ENCODE measurements around the gene PTPRN2. TPM values are rescaled to one million over a fixed set of nuclear protein-coding genes. Genes with fewer than 3 reads are reported as not detected.
A peak's percentile ranks its signal among the peaks of the same experiment; 100 is the strongest.

The PTPRN2 gene
- total and polyA plus RNA-seq, 2 of the 13 experiments (the other 11 are each of a cell fraction or from before 2014, with no cell fraction given): 2.5 to 24.2 TPM

DNA sequence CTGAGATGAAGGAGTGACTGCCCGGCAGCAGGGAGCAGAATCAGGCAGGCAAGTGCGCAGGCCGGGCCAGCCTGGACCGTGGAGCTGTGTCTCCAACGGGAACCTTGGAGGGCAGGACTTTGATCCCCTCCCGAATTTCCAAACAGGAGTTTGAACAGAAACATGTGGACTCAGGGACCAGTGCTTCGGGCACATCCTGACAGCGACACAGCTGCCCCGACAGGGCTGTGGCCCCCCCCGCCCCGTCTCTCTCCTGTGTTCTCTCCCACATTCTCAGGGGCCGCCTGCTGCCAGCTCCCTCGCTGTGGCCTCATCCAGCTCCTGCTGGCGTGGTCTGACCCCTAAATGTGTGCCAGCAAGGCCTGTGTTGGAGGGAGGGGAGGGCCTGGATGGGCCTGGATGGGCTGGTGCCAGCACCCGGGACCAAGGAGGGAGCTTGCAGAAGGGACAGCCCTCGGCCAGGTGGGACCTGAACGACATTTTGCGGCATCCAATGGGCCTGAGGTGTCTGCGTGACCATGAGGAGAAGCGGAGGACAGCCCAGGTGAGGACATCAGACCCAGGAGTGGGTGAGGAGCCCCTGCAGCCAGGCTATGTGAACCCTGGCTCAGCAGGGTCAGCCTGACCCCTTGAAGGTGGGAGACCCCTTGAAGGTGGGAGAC is 1027.9 kb downstream of the PTPRN2 start (continued):
- TF ChIP-seq, protein P1, sequence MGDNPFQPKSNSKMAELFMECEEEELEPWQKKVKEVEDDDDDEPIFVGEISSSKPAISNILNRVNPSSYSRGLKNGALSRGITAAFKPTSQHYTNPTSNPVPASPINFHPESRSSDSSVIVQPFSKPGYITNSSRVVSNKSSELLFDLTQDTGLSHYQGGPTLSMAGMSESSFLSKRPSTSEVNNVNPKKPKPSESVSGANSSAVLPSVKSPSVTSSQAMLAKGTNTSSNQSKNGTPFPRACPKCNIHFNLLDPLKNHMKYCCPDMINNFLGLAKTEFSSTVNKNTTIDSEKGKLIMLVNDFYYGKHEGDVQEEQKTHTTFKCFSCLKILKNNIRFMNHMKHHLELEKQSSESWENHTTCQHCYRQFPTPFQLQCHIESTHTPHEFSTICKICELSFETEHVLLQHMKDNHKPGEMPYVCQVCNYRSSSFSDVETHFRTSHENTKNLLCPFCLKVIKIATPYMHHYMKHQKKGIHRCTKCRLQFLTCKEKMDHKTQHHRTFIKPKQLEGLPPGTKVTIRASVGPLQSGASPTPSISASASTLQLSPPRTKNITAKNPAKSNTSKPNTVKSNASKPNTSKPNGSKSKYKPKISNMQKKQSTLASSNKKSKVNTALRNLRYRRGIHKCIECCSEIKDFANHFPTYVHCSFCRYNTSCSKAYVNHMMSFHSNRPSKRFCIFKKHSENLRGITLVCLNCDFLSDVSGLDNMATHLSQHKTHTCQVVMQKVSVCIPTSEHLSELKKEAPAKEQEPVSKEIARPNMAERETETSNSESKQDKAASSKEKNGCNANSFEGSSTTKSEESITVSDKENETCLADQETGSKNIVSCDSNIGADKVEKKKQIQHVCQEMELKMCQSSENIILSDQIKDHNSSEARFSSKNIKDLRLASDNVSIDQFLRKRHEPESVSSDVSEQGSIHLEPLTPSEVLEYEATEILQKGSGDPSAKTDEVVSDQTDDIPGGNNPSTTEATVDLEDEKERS (CRISPR knock-in tag; IDR thresholded peaks at IDR 0.05): 0 out of 2 replicates have a peak, but pooled peaks have one; percentile 44
- peak; percentile 46; the same call in 1 of the 2 replicates for TF ChIP-seq ZSCAN21 (CRISPR knock-in tag; IDR thresholded peaks at IDR 0.05; ENCODE audit: borderline replicate concordance)
- 0 out of 2 replicates have a peak, but pooled peaks have one; percentile 30 for TF ChIP-seq TFE3 (CRISPR knock-in tag; IDR thresholded peaks at IDR 0.05)
- TF ChIP-seq PATZ1 (CRISPR knock-in tag; IDR thresholded peaks at IDR 0.05): peak; percentile 91
- peak; percentile 66; the same call in 1 of the 2 replicates for TF ChIP-seq ZNF264 (CRISPR knock-in tag; IDR thresholded peaks at IDR 0.05)
- TF ChIP-seq KDM5A (IDR thresholded peaks at IDR 0.05; ENCODE audit: borderline replicate concordance, low read length): no peak
- TF ChIP-seq SATB2 (CRISPR knock-in tag; IDR thresholded peaks at IDR 0.05): no peak
- TF ChIP-seq LCORL (IDR thresholded peaks at IDR 0.05): no peak
- TF ChIP-seq LCORL (CRISPR knock-in tag; IDR thresholded peaks at IDR 0.05): peak; percentile 98
- TF ChIP-seq ZFP41 (CRISPR knock-in tag; IDR thresholded peaks at IDR 0.05; ENCODE audit: borderline replicate concordance): peak; percentile 18; the same call in 1 of the 2 replicates
- TF ChIP-seq FOXA1 (IDR thresholded peaks at IDR 0.05): no peak
- TF ChIP-seq FOXA1 (CRISPR knock-in tag; IDR thresholded peaks at IDR 0.05): no peak; the same call in 1 of the 2 replicates
- TF ChIP-seq HOXA3 (CRISPR knock-in tag; IDR thresholded peaks at IDR 0.05): peak; percentile 66
- TF ChIP-seq FOXK1 (CRISPR knock-in tag; IDR thresholded peaks at IDR 0.05; ENCODE audit: borderline replicate concordance, low read depth): 0 out of 2 replicates have a peak, but pooled peaks have one; percentile 24
- no peak for TF ChIP-seq MATR3 (CRISPR knock-in tag; IDR thresholded peaks at IDR 0.05)
- TF ChIP-seq, protein P2, sequence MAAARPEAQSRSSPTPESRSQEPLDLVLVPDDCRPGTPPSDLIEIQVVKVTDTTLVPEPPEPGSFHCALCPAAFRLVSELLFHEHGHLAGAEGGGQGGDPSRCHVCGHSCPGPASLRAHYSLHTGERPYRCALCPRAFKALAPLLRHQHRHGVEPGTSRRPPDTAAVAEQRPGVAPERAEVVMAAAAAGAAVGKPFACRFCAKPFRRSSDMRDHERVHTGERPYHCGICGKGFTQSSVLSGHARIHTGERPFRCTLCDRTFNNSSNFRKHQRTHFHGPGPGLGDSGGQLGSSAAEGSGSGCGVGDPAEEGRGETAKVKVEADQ (CRISPR knock-in tag; IDR thresholded peaks at IDR 0.05; ENCODE audit: borderline replicate concordance): no peak
- no peak for TF ChIP-seq ZNF737 (CRISPR knock-in tag; IDR thresholded peaks at IDR 0.05; ENCODE audit: borderline replicate concordance)
- TF ChIP-seq ELK4 (CRISPR knock-in tag; IDR thresholded peaks at IDR 0.05; ENCODE audit: borderline replicate concordance): no peak
- TF ChIP-seq, protein P3, sequence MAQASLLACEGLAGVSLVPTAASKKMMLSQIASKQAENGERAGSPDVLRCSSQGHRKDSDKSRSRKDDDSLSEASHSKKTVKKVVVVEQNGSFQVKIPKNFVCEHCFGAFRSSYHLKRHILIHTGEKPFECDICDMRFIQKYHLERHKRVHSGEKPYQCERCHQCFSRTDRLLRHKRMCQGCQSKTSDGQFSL (CRISPR knock-in tag; IDR thresholded peaks at IDR 0.05): peak; percentile 88
- TF ChIP-seq FOXO1 (CRISPR knock-in tag; IDR thresholded peaks at IDR 0.05): peak; percentile 44; the same call in 1 of the 2 replicates
- TF ChIP-seq SP1 (IDR thresholded peaks at IDR 0.05): no peak
- TF ChIP-seq SP1 (CRISPR knock-in tag; IDR thresholded peaks at IDR 0.05): peak; percentile 25; the same call in 1 of the 2 replicates
